ENCODE results near the gene MEOX1. TPM values are rescaled to one million over a fixed set of nuclear protein-coding genes. Genes with fewer than 3 reads are reported as not detected.
"Not testable (repeated sequence)": the region's sequence is repeated elsewhere in the genome, so short reads cannot be mapped to it uniquely, and the experiment has no call there.

The MEOX1 gene
- total RNA-seq, 1 experiment from 2014 or later = 44.6 TPM

- H3K36me3 ChIP-seq = no peaks in the 10 kb centered on the region
- H3K27me3 ChIP-seq = no peaks in the 10 kb centered on the region
- H3K9me3 ChIP-seq (replicated peaks) = no peaks in the 10 kb centered on the region; the same call in 1 of the 2 replicates
- no peak overlapping the region for H3K27ac ChIP-seq
- no peak overlapping the region for H3K4me3 ChIP-seq
- no peaks in the 10 kb centered on the region for H3K4me1 ChIP-seq
- no peak for DNase-seq
Measured at GRCh38 chr17:43608313-43608712, 53.4 kb downstream of the MEOX1 start.

GRCh38 chr17:43604549-43604948, 57.2 kb downstream of the MEOX1 start:
- H3K4me1 ChIP-seq = peaks cover 16% of the 10 kb centered on the region
- H3K9me3 ChIP-seq (replicated peaks) = no peaks in the 10 kb centered on the region; the same call in 1 of the 2 replicates
- H3K27me3 ChIP-seq = no peaks in the 10 kb centered on the region
- DNase-seq = no peak
- H3K36me3 ChIP-seq = no peaks in the 10 kb centered on the region
- H3K4me3 ChIP-seq = no peak overlapping the region
- no peak overlapping the region for H3K27ac ChIP-seq

- Histone ChIP-seq H3K27me3 (no peaks in the 10 kb centered on the region), H3K4me1 (peaks cover 28% of the 10 kb centered on the region), H3K9me3 (replicated peaks) (no peaks in the 10 kb centered on the region; the same call in 1 of the 2 replicates), H3K36me3 (no peaks in the 10 kb centered on the region), H3K4me3 (no peak overlapping the region), H3K27ac (no peak overlapping the region)
- DNase-seq = no peak
Measured at GRCh38 chr17:43603321-43603720, 58.4 kb downstream of the MEOX1 start.

GRCh38 chr17:43602556-43602955, 59.2 kb downstream of the MEOX1 start:
- not testable (repeated sequence) for H3K9me3 ChIP-seq (replicated peaks); DNase-seq; H3K27me3 ChIP-seq; H3K36me3 ChIP-seq; H3K4me3 ChIP-seq; H3K27ac ChIP-seq
- peaks cover 35% of the 10 kb centered on the region for H3K4me1 ChIP-seq

GRCh38 chr17:43601280-43602039, 60.3 kb downstream of the MEOX1 start:
- Histone ChIP-seq H3K4me3 (no peak overlapping the region), H3K27ac (no peak overlapping the region)
- DNase-seq = peak; percentile 80 to 81

GRCh38 chr17:43599835-43600234, 61.9 kb downstream of the MEOX1 start:
- H3K4me1 ChIP-seq = peaks cover 39% of the 10 kb centered on the region
- no peaks in the 10 kb centered on the region for H3K27me3 ChIP-seq
- no peak for DNase-seq
- no peak overlapping the region for H3K27ac ChIP-seq
- no peaks in the 10 kb centered on the region for H3K36me3 ChIP-seq
- no peaks in the 10 kb centered on the region; the same call in 1 of the 2 replicates for H3K9me3 ChIP-seq (replicated peaks)
- no peak overlapping the region for H3K4me3 ChIP-seq

More at GRCh38 chr17:43601280-43602039, 60.3 kb downstream of the MEOX1 start:
- Histone ChIP-seq H3K27me3 (no peaks in the 10 kb centered on the region), H3K36me3 (no peaks in the 10 kb centered on the region), H3K9me3 (replicated peaks) (no peaks in the 10 kb centered on the region; the same call in 1 of the 2 replicates), H3K4me1 (peaks cover 39% of the 10 kb centered on the region)

GRCh38 chr17:43599046-43599395, 62.7 kb downstream of the MEOX1 start:
- no peak overlapping the region for H3K4me3 ChIP-seq
- no peaks in the 10 kb centered on the region for H3K36me3 ChIP-seq
- no peaks in the 10 kb centered on the region for H3K9me3 ChIP-seq (replicated peaks)
- H3K27ac ChIP-seq = peak overlapping the region; percentile 6
- H3K4me1 ChIP-seq = peaks cover 39% of the 10 kb centered on the region
- DNase-seq = peak; percentile 51 to 75
- no peaks in the 10 kb centered on the region for H3K27me3 ChIP-seq

GRCh38 chr17:43598357-43599045, 63.2 kb downstream of the MEOX1 start:
- Histone ChIP-seq H3K4me3 (no peak overlapping the region), H3K9me3 (replicated peaks) (no peaks in the 10 kb centered on the region), H3K4me1 (peaks cover 39% of the 10 kb centered on the region), H3K27ac (peak overlapping the region; percentile 6), H3K27me3 (no peaks in the 10 kb centered on the region), H3K36me3 (no peaks in the 10 kb centered on the region)
- peak; percentile 58 to 73 for DNase-seq

- DNase-seq = peak; percentile 54 to 70
- Histone ChIP-seq H3K27me3 (no peaks in the 10 kb centered on the region), H3K36me3 (no peaks in the 10 kb centered on the region), H3K4me1 (peaks cover 40% of the 10 kb centered on the region), H3K27ac (peak overlapping the region; percentile 6; the same call in 1 of the 2 replicates), H3K9me3 (replicated peaks) (no peaks in the 10 kb centered on the region), H3K4me3 (no peak overlapping the region)
Measured at GRCh38 chr17:43597624-43598356, 63.9 kb downstream of the MEOX1 start.

- H3K4me1 ChIP-seq = peaks cover 46% of the 10 kb centered on the region
- no peak for DNase-seq
Measured at GRCh38 chr17:43595466-43595865, 66.3 kb downstream of the MEOX1 start.

GRCh38 chr17:43591779-43592562, 69.8 kb downstream of the MEOX1 start:
- peak overlapping the region; percentile 36 for H3K4me3 ChIP-seq
- H3K27ac ChIP-seq = peak overlapping the region; percentile 94
- peaks cover 36% of the 10 kb centered on the region for H3K4me1 ChIP-seq
- peak; percentile 90 to 91 for DNase-seq
- H3K9me3 ChIP-seq (replicated peaks) = no peaks in the 10 kb centered on the region
- H3K27me3 ChIP-seq = no peaks in the 10 kb centered on the region
- no peaks in the 10 kb centered on the region for H3K36me3 ChIP-seq

More at GRCh38 chr17:43595466-43595865, 66.3 kb downstream of the MEOX1 start:
- no peaks in the 10 kb centered on the region for H3K36me3 ChIP-seq
- no peaks in the 10 kb centered on the region for H3K27me3 ChIP-seq
- H3K4me3 ChIP-seq = no peak overlapping the region
- no peaks in the 10 kb centered on the region for H3K9me3 ChIP-seq (replicated peaks)
- H3K27ac ChIP-seq = no peak overlapping the region

- H3K27me3 ChIP-seq = no peaks in the 10 kb centered on the region
- peak overlapping the region; percentile 94 for H3K27ac ChIP-seq
- H3K4me3 ChIP-seq = no peak overlapping the region; the same call in 1 of the 2 replicates
- H3K4me1 ChIP-seq = peaks cover 36% of the 10 kb centered on the region
- H3K36me3 ChIP-seq = no peaks in the 10 kb centered on the region
- DNase-seq = no peak
- H3K9me3 ChIP-seq (replicated peaks) = no peaks in the 10 kb centered on the region
Measured at GRCh38 chr17:43591001-43591400, 70.7 kb downstream of the MEOX1 start.

Data from SJCRH30 (cell line).